Hepatocyte (in vitro differentiated cells): ENCODE results near the gene ATP1A1. TPM values are rescaled to one million over a fixed set of nuclear protein-coding genes. Genes with fewer than 3 reads are reported as not detected.

Experiments
- DNase-seq: peaks from one replicate; pipeline ENCODE4 v3.0.0-alpha.2; 2016; ENCODE audit warnings: low spot score
- H2AFZ ChIP-seq: fragments of 200-600 bp; sonication (generic); 2 replicates; pipeline ENCODE4 v1.6.0; 2016; ENCODE audit warnings: antibody characterized with exemption, mild to moderate bottlenecking
- H3K27ac ChIP-seq: fragments of 200-600 bp; sonication (generic); 2 replicates; pipeline ENCODE4 v1.5.1; 2016; ENCODE audit warnings: mild to moderate bottlenecking
- H3K27me3 ChIP-seq: fragments of 200-600 bp; sonication (generic); 2 replicates; pipeline ENCODE4 v1.6.1; 2016
- H3K36me3 ChIP-seq: fragments of 200-600 bp; sonication (generic); replicated peaks from 2 replicates; pipeline ENCODE4 v1.5.1; 2016; ENCODE audit warnings: low read depth; ENCODE audit not compliant: insufficient read depth
- H3K4me1 ChIP-seq: fragments of 200-600 bp; sonication (generic); 2 replicates; pipeline ENCODE4 v1.5.1; 2016; ENCODE audit warnings: mild to moderate bottlenecking, moderate library complexity; ENCODE audit not compliant: insufficient read depth
- H3K4me2 ChIP-seq: fragments of 200-600 bp; sonication (generic); 2 replicates; pipeline ENCODE4 v1.6.0; 2016
- H3K4me3 ChIP-seq: fragments of 200-600 bp; sonication (generic); 2 replicates; pipeline ENCODE4 v1.5.1; 2016; ENCODE audit warnings: mild to moderate bottlenecking
- H3K79me2 ChIP-seq: fragments of 200-600 bp; sonication (generic); 2 replicates; pipeline ENCODE4 v1.6.0; 2017; ENCODE audit warnings: mild to moderate bottlenecking
- H3K9me2 ChIP-seq: fragments of 200-600 bp; sonication (generic); replicated peaks from 2 replicates; pipeline ENCODE4 v1.6.0; 2017; ENCODE audit warnings: mild to moderate bottlenecking; ENCODE audit not compliant: insufficient read depth
- H3K9me3 ChIP-seq: fragments of 200-600 bp; sonication (generic); 2 replicates; pipeline ENCODE4 v1.5.1; 2016; ENCODE audit warnings: low read depth, mild to moderate bottlenecking
- H4K20me1 ChIP-seq: fragments of 200-600 bp; sonication (generic); 2 replicates; pipeline ENCODE4 v1.6.0; 2016; ENCODE audit warnings: mild to moderate bottlenecking; ENCODE audit not compliant: insufficient read depth, poor library complexity, severe bottlenecking
- EZH2 ChIP-seq: fragments of 200-600 bp; sonication (generic); IDR thresholded peaks from 2 replicates; pipeline ENCODE4 v1.6.1; 2016; ENCODE audit warnings: antibody characterized with exemption, mild to moderate bottlenecking, borderline replicate concordance
- EZH2phosphoT487 ChIP-seq: fragments of 200-600 bp; sonication (generic); IDR thresholded peaks from one replicate; pipeline ENCODE4 v1.6.1; 2018; ENCODE audit warnings: antibody characterized with exemption, mild to moderate bottlenecking, low read depth, moderate library complexity; ENCODE audit not compliant: unreplicated experiment, severe bottlenecking
- WGBS: methylation state at CpG from one replicate; pipeline ENCODE4 v1.1.6; 2016; ENCODE audit warnings: low lambda C conversion rate; ENCODE audit errors: missing lambda C conversion rate; 5-methylcytosine and 5-hydroxymethylcytosine counted together
- polyA plus RNA-seq: library from polyadenylated mRNA; unstranded; fragments of >200 nt; fragmentation: Nextera tagmentation; extraction: Ambion mirVana; gene quantifications from 2 replicates; pipeline ENCODE4 v1.2.1, GENCODE V29; 2016
- total RNA-seq: library from RNA; depleted of rRNA; stranded (reverse); fragments of >200 nt; gene quantifications from 2 replicates; pipeline ENCODE4 v1.2.3, GENCODE V29; 2014
- TF ChIP-seq, protein P1 (sequence below): fragments of 200-600 bp; sonication (generic); IDR thresholded peaks from 2 replicates; pipeline ENCODE4 v1.5.1; 2016; ENCODE audit warnings: antibody characterized with exemption, mild to moderate bottlenecking; ENCODE audit not compliant: poor library complexity

ATP1A1 gene
- total and polyA plus RNA-seq, 2 experiments from 2014 or later, result 412 to 559 TPM

GRCh38 chr1:116334868-116335635 lies 38.0 kb upstream of the ATP1A1 start:
- Histone ChIP-seq H3K79me2 (no peaks in the 10 kb centered on the region), H3K4me1 (peaks cover 27% of the 10 kb centered on the region), H3K4me3 (no peak overlapping the region), H3K4me2 (no peak overlapping the region), H3K9me3 (no peaks in the 10 kb centered on the region), H4K20me1 (no peaks in the 10 kb centered on the region), H3K36me3 (no peaks in the 10 kb centered on the region), H3K9me2 (no peaks in the 10 kb centered on the region), H3K27me3 (no peaks in the 10 kb centered on the region), H2AFZ (no peak overlapping the region), H3K27ac (peak overlapping the region; percentile 69)
- WGBS, result 63% methylated on average over 9 of the region's 9 CpGs
- no peak for DNase-seq
- TF ChIP-seq EZH2phosphoT487 (no peak), EZH2 (no peak)
- TF ChIP-seq, protein P1, sequence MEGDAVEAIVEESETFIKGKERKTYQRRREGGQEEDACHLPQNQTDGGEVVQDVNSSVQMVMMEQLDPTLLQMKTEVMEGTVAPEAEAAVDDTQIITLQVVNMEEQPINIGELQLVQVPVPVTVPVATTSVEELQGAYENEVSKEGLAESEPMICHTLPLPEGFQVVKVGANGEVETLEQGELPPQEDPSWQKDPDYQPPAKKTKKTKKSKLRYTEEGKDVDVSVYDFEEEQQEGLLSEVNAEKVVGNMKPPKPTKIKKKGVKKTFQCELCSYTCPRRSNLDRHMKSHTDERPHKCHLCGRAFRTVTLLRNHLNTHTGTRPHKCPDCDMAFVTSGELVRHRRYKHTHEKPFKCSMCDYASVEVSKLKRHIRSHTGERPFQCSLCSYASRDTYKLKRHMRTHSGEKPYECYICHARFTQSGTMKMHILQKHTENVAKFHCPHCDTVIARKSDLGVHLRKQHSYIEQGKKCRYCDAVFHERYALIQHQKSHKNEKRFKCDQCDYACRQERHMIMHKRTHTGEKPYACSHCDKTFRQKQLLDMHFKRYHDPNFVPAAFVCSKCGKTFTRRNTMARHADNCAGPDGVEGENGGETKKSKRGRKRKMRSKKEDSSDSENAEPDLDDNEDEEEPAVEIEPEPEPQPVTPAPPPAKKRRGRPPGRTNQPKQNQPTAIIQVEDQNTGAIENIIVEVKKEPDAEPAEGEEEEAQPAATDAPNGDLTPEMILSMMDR, result no peak

DNA sequence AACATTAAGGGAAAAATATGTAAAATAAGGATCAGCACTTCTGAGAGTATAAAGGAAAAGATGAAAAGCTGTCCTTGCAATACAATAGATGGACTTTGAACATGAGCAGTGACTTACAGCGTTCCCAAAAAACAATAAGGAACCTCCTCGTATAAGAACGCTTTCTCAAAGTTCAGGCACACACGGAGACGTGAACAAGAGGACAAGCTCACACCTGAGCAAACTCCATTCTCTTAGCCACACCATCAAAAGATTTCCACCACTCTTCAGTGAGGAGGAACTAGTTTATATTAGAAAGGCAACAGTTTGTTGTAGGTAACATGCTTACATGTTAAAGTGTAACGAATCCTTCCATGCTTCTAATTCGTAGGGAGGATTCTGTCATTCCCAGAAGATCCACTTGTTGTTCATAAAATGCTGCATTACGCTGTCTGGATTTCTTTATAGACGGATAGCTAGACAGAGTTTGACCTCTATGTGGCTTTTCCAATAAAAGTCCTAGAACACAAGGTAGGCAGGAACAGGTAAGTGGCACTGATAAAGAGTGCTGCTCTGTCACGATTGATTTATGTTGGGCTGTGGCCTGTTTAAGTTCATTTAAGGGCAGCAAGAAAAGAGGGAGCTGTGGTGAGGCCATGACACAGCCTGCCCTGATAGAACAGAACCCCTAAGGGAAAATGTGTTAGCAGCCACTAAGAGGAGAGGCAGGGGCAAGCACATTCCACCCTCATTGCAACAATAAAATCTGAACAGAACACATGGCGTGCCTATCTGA lies 37.0 kb upstream of the ATP1A1 start:
- DNase-seq, result no peak

GRCh38 chr1:116337398-116337797 lies 35.6 kb upstream of the ATP1A1 start:
- TF ChIP-seq, protein P1, result no peak
- TF ChIP-seq EZH2phosphoT487 (no peak), EZH2 (no peak)
- Histone ChIP-seq H2AFZ (no peak overlapping the region), H3K27ac (no peak overlapping the region), H4K20me1 (no peaks in the 10 kb centered on the region), H3K4me3 (no peak overlapping the region), H3K27me3 (no peaks in the 10 kb centered on the region), H3K4me2 (no peak overlapping the region), H3K9me3 (no peaks in the 10 kb centered on the region), H3K9me2 (no peaks in the 10 kb centered on the region), H3K79me2 (no peaks in the 10 kb centered on the region), H3K4me1 (peaks cover 19% of the 10 kb centered on the region), H3K36me3 (no peaks in the 10 kb centered on the region)
- 90% methylated on average over 7 of the region's 7 CpGs for WGBS
- DNase-seq, result no peak

More for the DNA sequence above, 37.0 kb upstream of the ATP1A1 start:
- Histone ChIP-seq H3K9me3 (no peaks in the 10 kb centered on the region), H2AFZ (no peak overlapping the region), H3K4me1 (peaks cover 19% of the 10 kb centered on the region), H3K4me3 (no peak overlapping the region), H3K27me3 (no peaks in the 10 kb centered on the region), H3K27ac (peak overlapping the region; percentile 69), H3K36me3 (no peaks in the 10 kb centered on the region), H3K79me2 (no peaks in the 10 kb centered on the region), H4K20me1 (no peaks in the 10 kb centered on the region), H3K9me2 (no peaks in the 10 kb centered on the region), H3K4me2 (no peak overlapping the region)
- no peak for TF ChIP-seq EZH2phosphoT487
- no peak for TF ChIP-seq EZH2
- TF ChIP-seq, protein P1, result no peak
- 56% methylated on average over 11 of the region's 11 CpGs for WGBS
